Stimulated activated CD8-positive, alpha-beta memory T cell treated with anti-CD3 and anti-CD28 coated beads, Interleukin-12 subunit alpha, Interleukin-12 subunit beta, amount 100 ng/mL, for 1 hour (primary cell): Measurements from ENCODE around the gene GPR68.
A peak's percentile ranks its signal among the peaks of the same experiment; 100 is the strongest.
"Not testable (repeated sequence)": the region's sequence is repeated elsewhere in the genome, so short reads cannot be mapped to it uniquely, and the experiment has no call there.

Experiments used
- DNase-seq: peaks from one replicate; pipeline ENCODE4 v3.0.0-alpha.2; 2020; ENCODE audit warnings: low read depth

Gene GPR68

GRCh38 chr14:91228112-91229004 is 16.1 kb downstream of the GPR68 start:
- DNase-seq: peak; percentile 64

GRCh38 chr14:91227183-91227628 is 17.3 kb downstream of the GPR68 start:
- no peak for DNase-seq

DNA sequence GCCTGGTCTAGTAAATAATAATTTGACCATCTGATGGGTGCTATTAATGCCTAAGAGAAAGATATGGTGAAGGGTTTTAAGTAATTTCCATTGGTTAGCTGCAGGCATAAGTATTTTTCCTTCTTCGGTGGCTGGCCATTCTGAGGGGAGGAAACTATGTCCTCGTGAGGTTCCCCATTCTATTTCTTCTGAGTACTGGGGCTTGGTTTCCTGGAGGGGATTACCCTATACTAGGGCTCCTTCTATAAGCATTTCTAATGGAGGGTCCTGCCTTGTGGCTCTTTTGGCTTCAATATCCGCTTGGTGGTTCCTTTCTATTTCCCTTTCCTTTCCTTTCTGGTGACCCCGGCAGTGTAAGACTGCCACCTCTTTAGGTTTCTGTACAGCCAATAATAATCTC is 18.1 kb downstream of the GPR68 start:
- not testable (repeated sequence) for DNase-seq

GRCh38 chr14:91225025-91225424 is 19.5 kb downstream of the GPR68 start:
- no peak for DNase-seq

- DNase-seq: no peak
Observed at GRCh38 chr14:91223028-91223783, 21.3 kb downstream of the GPR68 start.

- DNase-seq: no peak
Observed at GRCh38 chr14:91221270-91221669, 23.2 kb downstream of the GPR68 start.

DNA sequence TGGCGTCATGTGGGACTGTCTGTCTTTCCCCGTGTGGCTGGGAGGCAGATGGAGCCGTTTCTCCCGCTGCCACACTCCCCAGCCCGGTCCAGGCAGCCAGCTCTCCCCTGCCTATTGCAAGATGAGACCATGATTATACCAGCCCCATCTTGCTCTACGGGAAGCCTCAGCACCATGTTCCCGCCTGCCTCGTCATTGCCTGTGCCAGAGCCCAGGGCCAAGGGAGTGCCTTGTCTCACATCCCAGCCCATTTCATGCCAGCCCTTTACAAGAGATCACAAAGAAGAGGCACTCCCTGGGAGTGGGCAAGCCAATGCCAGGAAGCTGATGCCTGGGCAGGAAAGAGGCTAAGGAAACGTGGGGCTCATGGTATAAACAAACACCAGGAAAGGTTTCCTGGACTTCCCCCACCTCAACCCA is 23.9 kb downstream of the GPR68 start:
- DNase-seq: no peak

DNA sequence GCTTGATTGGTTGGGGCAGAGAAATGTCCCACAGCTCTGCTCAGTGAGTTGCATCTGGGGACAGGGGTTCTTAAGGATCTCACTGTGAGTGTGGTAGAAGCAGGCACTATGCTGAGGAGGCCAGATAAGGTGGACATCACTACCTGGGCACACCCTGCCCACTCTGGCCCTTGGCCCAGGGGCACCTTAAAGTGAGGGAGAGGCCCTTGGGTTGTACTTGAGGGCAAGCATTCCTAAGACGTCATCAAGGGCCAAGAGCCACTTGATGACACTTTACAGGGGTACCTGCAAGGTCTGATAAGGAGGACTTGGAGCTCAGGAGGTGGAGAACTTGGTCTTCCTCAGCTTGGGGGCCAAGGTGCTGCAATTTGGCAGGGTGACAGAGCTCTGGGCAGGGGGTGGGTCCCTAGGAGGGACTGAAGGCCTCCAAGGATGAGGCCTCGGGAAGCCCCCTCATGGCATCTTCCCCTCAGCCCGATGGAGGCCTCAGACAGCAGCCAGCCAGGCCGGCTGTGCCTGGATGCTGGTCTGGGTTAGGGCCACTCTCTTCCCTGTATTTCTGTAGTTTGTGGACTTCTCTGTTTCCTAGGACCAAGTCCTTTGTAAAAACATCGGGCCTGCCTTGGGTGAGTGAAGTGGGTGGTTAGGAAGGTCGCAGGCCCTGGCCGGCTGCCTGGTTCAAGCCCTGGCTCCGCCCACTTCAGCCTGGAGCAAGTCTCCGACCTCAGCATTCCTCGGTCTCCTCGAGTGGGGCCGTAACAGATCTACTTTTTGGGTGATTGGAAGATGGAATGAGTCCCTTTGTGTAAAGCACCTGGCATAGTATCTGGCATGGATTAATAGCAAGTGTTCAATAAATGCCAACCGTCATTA is 24.8 kb downstream of the GPR68 start:
- DNase-seq: no peak

DNA sequence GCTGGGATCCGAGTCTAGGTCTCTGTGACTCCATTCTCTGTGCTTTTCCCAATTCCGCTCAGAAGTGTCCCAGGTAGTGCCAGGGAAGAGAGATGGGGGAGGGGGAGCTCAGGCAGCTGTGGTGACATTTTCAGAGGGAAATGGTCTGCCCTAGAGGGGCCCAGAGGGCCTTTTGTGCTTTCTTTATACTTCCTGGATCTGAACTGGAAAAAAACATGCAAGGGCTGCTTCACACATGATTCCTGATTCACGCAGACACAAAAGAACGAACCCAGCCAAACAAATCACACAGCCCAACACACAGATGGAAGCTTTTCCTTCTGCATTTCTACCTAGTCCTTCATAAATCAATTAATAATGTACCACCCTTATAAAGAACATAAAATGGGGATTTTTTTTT is 26.5 kb downstream of the GPR68 start:
- no peak for DNase-seq

GRCh38 chr14:91216731-91217226 is 27.7 kb downstream of the GPR68 start:
- no peak for DNase-seq

GRCh38 chr14:91215381-91215780 is 29.1 kb downstream of the GPR68 start:
- DNase-seq: no peak

GRCh38 chr14:91214306-91214705 is 30.2 kb downstream of the GPR68 start:
- no peak for DNase-seq

GRCh38 chr14:91211017-91211416 is 33.5 kb downstream of the GPR68 start:
- DNase-seq: no peak

GRCh38 chr14:91207008-91207407 is 37.5 kb downstream of the GPR68 start:
- no peak for DNase-seq

GRCh38 chr14:91205459-91205858 is 39.0 kb downstream of the GPR68 start:
- DNase-seq: no peak

GRCh38 chr14:91204657-91205056 is 39.8 kb downstream of the GPR68 start:
- DNase-seq: no peak

GRCh38 chr14:91202234-91202974 is 42.1 kb downstream of the GPR68 start:
- DNase-seq: no peak

GRCh38 chr14:91200802-91201201 is 43.7 kb downstream of the GPR68 start:
- DNase-seq: not testable (repeated sequence)

- DNase-seq: no peak
Observed at GRCh38 chr14:91197631-91198030, 46.9 kb downstream of the GPR68 start.

DNA sequence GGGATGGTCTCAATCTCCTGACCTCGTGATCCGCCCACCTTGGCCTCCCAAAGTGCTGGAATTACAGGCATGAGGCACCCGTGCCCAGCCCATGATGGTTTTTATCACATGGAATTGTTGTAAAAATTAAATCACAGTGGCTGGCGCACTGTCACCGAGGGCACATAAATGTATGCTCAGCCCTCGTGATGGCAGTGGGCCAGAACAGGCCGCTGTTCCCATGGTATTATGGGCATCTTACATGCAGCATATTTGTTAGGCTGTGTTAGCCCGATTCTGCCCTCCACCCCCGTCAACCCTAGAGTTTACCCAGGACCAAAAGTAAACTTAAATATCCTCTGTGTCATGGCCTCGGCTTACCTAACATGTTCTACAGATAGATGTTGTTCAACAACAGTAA is 48.6 kb downstream of the GPR68 start:
- no peak for DNase-seq

DNA sequence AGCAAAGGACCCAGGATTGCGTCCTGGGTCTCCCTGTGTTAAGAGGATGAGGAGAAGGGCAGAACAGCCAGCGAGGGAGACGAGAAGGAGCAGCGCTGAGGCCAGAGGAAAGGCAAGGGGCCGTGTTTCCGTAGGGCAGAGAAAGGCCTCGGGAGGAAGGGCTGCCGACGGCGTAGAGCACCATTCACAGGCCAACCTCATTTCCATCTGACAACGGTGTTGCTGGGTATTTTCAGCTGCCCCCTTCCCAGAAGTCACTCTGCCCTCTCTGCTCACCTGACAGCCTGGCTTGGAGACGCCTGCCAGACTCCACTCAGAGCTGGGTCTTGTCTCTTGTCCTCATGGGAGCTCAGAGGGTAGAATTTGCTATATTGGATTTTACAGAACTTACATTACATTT is 51.4 kb downstream of the GPR68 start:
- DNase-seq: no peak
